Peyer's patch (tissue), 4 donors: Measurements from ENCODE around the gene SERINC2. TPM values are rescaled to one million over a fixed set of nuclear protein-coding genes. Genes with fewer than 3 reads are reported as not detected.

Source experiments
- DNase-seq, 3 donors: peaks; one replicate each; pipeline ENCODE4 v3.0.0-alpha.2; 2017 to 2019
- H3K27ac ChIP-seq, 4 donors: fragments of 200-600 bp; sonication (generic); one replicate each; pipeline ENCODE4 v1.5.1; 2016 to 2019
- H3K27me3 ChIP-seq, 2 donors: fragments of 200-600 bp; sonication (generic); one replicate each; pipeline ENCODE4 v1.5.1; 2019
- H3K36me3 ChIP-seq, 3 donors: fragments of 200-600 bp; sonication (generic); one replicate each; pipeline ENCODE4 v1.5.1; 2016 to 2019
- H3K4me1 ChIP-seq, 4 donors: fragments of 200-600 bp; sonication (generic); one replicate each; pipeline ENCODE4 v1.5.1; 2016 to 2019
- H3K4me3 ChIP-seq, 4 donors: fragments of 200-600 bp; sonication (generic); 1 replicate in 3 of 4; 2 replicates in 1 of 4; pipeline ENCODE4 v1.5.1; 2016 to 2019; ENCODE audit warnings: mild to moderate bottlenecking in 1 of 4
- H3K9me3 ChIP-seq, 4 donors: fragments of 200-600 bp; sonication (generic); one replicate each; pipeline ENCODE4 v1.5.1; 2016 to 2019; ENCODE audit warnings: mild to moderate bottlenecking in 1 of 4
- CTCF ChIP-seq, 6 experiments: fragments of 450-650 bp in 4 of 6; fragments of 200-600 bp in 2 of 6; sonication (generic) in 1 of 6; IDR thresholded peaks; one replicate each; pipeline ENCODE4 v1.5.1; 2017 to 2019; ENCODE audit warnings: antibody characterized with exemption in 6 of 6, mild to moderate bottlenecking in 3 of 6, moderate library complexity in 1 of 6
- POLR2A ChIP-seq, 2 donors: fragments of 450-650 bp; IDR thresholded peaks; one replicate each; pipeline ENCODE4 v1.5.1; 2017; ENCODE audit warnings: antibody characterized with exemption in 2 of 2, mild to moderate bottlenecking in 2 of 2, moderate library complexity in 2 of 2
- total RNA-seq, 4 donors: library from RNA; depleted of rRNA; stranded (reverse); fragments of >200 nt; gene quantifications; one replicate each; pipeline ENCODE4 v1.1.0, GENCODE V29; 2016

SERINC2 gene
- total RNA-seq, 4 donors from 2014 or later: 36.3 to 229 (median 210) TPM

DNA sequence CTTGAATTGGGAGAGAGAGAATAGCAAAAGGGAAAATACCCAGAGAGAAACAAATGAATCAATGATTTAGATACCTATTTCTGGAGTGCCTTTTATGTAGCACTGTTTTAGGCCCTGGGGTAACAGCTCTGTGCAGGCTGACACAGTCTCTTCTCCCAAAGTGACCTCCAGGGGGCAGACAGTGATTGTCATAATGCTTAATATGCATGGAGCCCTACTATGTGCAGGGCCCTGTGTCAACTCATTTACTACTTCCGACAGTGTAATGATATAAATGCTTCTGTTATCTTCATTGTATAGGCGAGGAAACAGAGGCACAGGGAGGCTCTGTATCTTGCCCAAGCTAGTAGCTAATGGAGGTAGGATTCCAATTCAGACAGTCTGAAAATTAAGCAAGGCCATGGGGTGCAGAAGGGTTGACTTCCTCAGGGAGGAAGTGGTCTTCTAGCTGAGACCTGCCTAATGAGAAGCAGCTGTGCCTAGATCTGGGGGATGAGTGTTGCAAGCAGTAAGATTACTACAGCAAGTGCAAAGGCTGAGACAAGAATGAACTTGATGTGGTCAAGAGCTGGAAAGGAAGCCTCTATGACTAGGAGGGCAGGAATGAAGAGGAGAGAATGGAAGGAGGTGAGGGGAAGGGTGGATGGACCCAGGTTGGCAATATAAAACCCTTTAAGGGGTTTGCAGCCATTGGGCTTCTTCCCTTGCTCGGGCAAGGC lies 16.2 kb upstream of the SERINC2 start:
- peaks cover 0 to 6% (median 2%) of the 10 kb centered on the region in 4 donors for H3K4me1 ChIP-seq
- no peak overlapping the region for H3K4me3 ChIP-seq
- DNase-seq: no peak
- TF ChIP-seq CTCF (IDR thresholded peaks at IDR 0.05) (peak in 3 of 6 experiments; percentile 5 to 30 (median 26)), POLR2A (IDR thresholded peaks at IDR 0.05) (no peak)
- H3K27me3 ChIP-seq: no peaks in the 10 kb centered on the region
- no peaks in the 10 kb centered on the region for H3K36me3 ChIP-seq
- H3K27ac ChIP-seq: no peak overlapping the region
- H3K9me3 ChIP-seq: no peaks in the 10 kb centered on the region

DNA sequence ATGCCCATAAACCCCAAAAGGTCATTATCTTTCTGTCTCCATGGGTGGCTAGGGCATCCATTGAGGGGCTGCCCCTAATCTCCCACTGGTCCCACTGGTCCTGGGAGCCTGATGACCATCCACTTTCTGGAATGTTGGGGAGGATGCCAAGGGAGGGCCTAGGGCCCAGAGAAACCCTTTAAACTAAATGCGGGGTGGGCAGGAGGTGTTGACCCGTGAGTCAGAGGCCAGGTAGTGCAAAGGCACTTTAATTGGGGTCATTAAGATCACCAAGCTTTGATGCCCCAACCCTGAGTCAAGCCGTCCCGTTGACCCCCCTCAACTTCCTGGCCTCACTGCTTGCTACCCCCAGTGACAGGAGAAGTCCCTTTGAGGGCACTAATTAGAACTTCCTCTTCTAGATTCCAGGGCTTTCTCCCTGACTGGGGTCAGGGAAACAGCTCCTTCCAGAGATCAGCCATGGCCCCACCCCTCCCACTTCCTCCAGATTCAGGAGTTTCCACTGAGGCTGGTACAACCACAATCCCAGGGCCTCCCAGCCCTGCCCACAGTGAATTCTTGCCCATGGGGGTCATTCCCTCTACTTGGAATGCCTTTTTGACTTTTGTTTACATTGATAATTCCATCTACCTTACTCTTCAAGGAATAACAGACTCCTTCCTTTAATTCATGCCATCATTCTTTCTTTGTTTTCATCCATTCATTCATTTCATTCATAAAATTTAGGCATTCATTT lies 15.5 kb upstream of the SERINC2 start:
- TF ChIP-seq POLR2A (IDR thresholded peaks at IDR 0.05): no peak
- TF ChIP-seq CTCF (IDR thresholded peaks at IDR 0.05): no peak

GRCh38 chr1:31398246-31398645 lies 14.8 kb upstream of the SERINC2 start:
- no peak for DNase-seq
- Histone ChIP-seq H3K27me3 (no peaks in the 10 kb centered on the region), H3K4me3 (no peak overlapping the region), H3K27ac (no peak overlapping the region), H3K36me3 (no peaks in the 10 kb centered on the region), H3K9me3 (no peaks in the 10 kb centered on the region), H3K4me1 (peaks cover 0 to 6% (median 2%) of the 10 kb centered on the region in 4 donors)
- no peak for TF ChIP-seq POLR2A (IDR thresholded peaks at IDR 0.05)
- no peak for TF ChIP-seq CTCF (IDR thresholded peaks at IDR 0.05)

More for the DNA sequence above, 15.5 kb upstream of the SERINC2 start:
- no peak for DNase-seq
- Histone ChIP-seq H3K4me3 (no peak overlapping the region), H3K27me3 (no peaks in the 10 kb centered on the region), H3K9me3 (no peaks in the 10 kb centered on the region), H3K27ac (no peak overlapping the region), H3K4me1 (peaks cover 0 to 6% (median 2%) of the 10 kb centered on the region in 4 donors), H3K36me3 (no peaks in the 10 kb centered on the region)

- H3K4me3 ChIP-seq: no peak overlapping the region
- H3K36me3 ChIP-seq: no peaks in the 10 kb centered on the region
- H3K4me1 ChIP-seq: no peaks in the 10 kb centered on the region
- no peak overlapping the region for H3K27ac ChIP-seq
- no peak for TF ChIP-seq CTCF (IDR thresholded peaks at IDR 0.05)
- TF ChIP-seq POLR2A (IDR thresholded peaks at IDR 0.05): no peak
- no peaks in the 10 kb centered on the region for H3K27me3 ChIP-seq
- H3K9me3 ChIP-seq: no peaks in the 10 kb centered on the region
- no peak for DNase-seq
These were observed 13.0 kb upstream of the SERINC2 start for GRCh38 chr1:31399976-31400375.

GRCh38 chr1:31400393-31400792 lies 12.6 kb upstream of the SERINC2 start:
- Histone ChIP-seq H3K27ac (no peak overlapping the region), H3K36me3 (no peaks in the 10 kb centered on the region), H3K27me3 (no peaks in the 10 kb centered on the region), H3K4me1 (no peaks in the 10 kb centered on the region), H3K9me3 (no peaks in the 10 kb centered on the region), H3K4me3 (no peak overlapping the region)
- TF ChIP-seq CTCF (IDR thresholded peaks at IDR 0.05) (no peak), POLR2A (IDR thresholded peaks at IDR 0.05) (no peak)
- DNase-seq: no peak
